LNCAP (cell line): Measurements from ENCODE around the gene ATF7.

Experiments used
- TF ChIP-seq, protein P1 (sequence below): fragments of 450-650 bp; IDR thresholded peaks from 2 replicates; pipeline ENCODE4 v1.5.1; 2017; ENCODE audit warnings: mild to moderate bottlenecking

ATF7 gene

GRCh38 chr12:53568809-53569557 lies 57.2 kb downstream of the ATF7 start:
- TF ChIP-seq, protein P1, sequence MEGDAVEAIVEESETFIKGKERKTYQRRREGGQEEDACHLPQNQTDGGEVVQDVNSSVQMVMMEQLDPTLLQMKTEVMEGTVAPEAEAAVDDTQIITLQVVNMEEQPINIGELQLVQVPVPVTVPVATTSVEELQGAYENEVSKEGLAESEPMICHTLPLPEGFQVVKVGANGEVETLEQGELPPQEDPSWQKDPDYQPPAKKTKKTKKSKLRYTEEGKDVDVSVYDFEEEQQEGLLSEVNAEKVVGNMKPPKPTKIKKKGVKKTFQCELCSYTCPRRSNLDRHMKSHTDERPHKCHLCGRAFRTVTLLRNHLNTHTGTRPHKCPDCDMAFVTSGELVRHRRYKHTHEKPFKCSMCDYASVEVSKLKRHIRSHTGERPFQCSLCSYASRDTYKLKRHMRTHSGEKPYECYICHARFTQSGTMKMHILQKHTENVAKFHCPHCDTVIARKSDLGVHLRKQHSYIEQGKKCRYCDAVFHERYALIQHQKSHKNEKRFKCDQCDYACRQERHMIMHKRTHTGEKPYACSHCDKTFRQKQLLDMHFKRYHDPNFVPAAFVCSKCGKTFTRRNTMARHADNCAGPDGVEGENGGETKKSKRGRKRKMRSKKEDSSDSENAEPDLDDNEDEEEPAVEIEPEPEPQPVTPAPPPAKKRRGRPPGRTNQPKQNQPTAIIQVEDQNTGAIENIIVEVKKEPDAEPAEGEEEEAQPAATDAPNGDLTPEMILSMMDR = no peak

GRCh38 chr12:53567961-53568808 lies 58.0 kb downstream of the ATF7 start:
- TF ChIP-seq, protein P1 = no peak

DNA sequence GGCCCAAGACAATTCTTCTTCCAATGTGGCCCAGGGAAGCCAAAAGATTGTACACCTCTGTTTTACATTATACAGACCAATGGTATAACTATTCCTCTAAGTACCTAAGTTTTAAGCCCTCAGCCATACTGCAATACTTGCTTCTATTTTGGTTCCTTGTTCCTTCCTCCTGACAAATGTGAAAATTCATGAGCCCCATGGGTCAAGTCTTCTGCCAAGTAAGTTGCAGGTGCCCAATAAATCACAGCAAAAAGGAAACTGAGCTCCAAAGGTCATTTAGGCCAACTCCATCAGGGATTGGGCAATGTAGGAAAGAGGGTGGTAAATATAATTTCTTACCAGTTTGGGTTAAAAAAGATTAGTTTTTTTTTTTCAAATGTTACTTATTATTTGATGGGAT lies 61.2 kb downstream of the ATF7 start:
- TF ChIP-seq, protein P1 = no peak

GRCh38 chr12:53564278-53564677 lies 61.9 kb downstream of the ATF7 start:
- TF ChIP-seq, protein P1 = no peak

- TF ChIP-seq, protein P1 = no peak
These were observed 62.6 kb downstream of the ATF7 start for GRCh38 chr12:53563452-53564028.

DNA sequence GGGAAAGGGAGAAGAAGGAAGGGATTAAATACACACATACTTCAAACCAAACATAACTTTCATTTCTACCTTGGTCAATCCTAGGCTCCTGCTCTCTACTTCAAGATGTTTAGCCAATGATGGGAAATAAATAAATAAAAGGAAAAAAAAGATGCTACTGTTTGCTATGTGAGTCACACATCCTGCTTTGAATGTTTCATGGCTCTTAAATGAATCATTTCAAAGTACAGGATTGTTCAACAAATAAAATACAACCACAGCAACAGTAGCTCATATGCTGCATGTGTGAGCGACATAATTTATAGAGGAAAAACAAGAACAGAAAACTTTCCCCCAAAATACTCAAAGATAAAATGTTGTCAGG lies 64.6 kb downstream of the ATF7 start:
- TF ChIP-seq, protein P1 = no peak

DNA sequence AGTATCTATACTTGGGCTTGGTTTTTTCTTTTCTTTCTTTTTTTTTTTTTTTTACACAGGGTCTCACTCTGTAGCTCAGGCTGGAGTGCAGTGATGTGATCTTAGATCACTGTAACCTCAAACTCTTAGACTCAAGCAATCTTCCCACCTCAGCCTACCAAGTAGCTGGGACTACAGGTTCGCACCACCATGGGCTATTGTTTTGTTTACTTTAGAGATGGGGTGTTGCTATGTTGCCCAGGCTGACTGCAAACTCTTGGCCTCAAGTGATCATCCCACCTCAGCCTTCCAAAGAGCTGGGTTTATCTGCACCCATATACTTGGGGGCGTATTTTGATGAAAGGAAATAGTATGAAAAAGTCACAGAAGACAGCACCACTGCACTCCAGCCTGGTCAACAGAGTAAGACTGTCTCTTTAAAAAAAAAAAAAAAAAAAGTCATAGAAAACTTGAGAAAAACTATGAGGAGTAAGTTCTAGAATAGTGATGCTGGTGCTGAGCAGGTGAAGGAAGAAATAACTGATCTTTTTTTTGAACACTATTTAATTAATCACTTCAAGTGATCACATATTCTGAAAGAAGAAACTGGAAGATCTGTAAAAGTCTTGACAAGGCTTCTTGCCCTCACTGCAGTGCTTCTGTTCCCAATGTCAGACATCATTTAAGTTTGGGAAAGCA lies 65.1 kb downstream of the ATF7 start:
- TF ChIP-seq, protein P1 = no peak
